CD4-positive, CD25-positive, alpha-beta regulatory T cell (primary cell): ENCODE results near the gene SDF4. TPM values are rescaled to one million over a fixed set of nuclear protein-coding genes. Genes with fewer than 3 reads are reported as not detected.
"Not testable (repeated sequence)": the region's sequence is repeated elsewhere in the genome, so short reads cannot be mapped to it uniquely, and the experiment has no call there.

Source experiments
- ATAC-seq, 2 donors: fragments of 150-1000 bp; cut with Tn5 transposase; one replicate each; pipeline ENCODE4 v1.10.0; 2021; ENCODE audit warnings: low read depth in 2 of 2, moderate number of reproducible peaks in 2 of 2, moderate library complexity in 1 of 2
- DNase-seq, 3 donors: peaks; one replicate each; pipeline versions ENCODE4 v3.0.0 to v3.0.0-alpha.2; 2012 to 2022; ENCODE audit warnings: mixed read lengths in 1 of 3
- H3K27ac ChIP-seq: one replicate; pipeline ENCODE4 v1.7.0; 2013; ENCODE audit warnings: mild to moderate bottlenecking, low read length; ENCODE audit not compliant: insufficient read depth, poor library complexity, severe bottlenecking
- H3K27me3 ChIP-seq: one replicate; pipeline ENCODE4 v1.7.0; 2013; ENCODE audit warnings: low read length; ENCODE audit not compliant: control insufficient read depth, insufficient read depth
- H3K36me3 ChIP-seq: one replicate; pipeline ENCODE4 v1.7.0; 2013; ENCODE audit warnings: mild to moderate bottlenecking, low read length, moderate library complexity; ENCODE audit not compliant: control insufficient read depth, insufficient read depth
- H3K4me1 ChIP-seq: 2 replicates; pipeline ENCODE4 v1.7.0; 2013; ENCODE audit warnings: mild to moderate bottlenecking, low read length; ENCODE audit not compliant: insufficient read depth, control insufficient read depth, poor library complexity, severe bottlenecking
- H3K4me3 ChIP-seq: one replicate; pipeline ENCODE4 v1.7.0; 2013; ENCODE audit warnings: low read depth, mild to moderate bottlenecking, low read length, moderate library complexity
- H3K9me3 ChIP-seq, 2 experiments: 1 replicate in 1 of 2; 2 replicates in 1 of 2; pipeline ENCODE4 v1.7.0; 2013; ENCODE audit warnings: low read length in 2 of 2, mild to moderate bottlenecking in 1 of 2, moderate library complexity in 1 of 2; ENCODE audit not compliant: control insufficient read depth in 2 of 2
- H3K27ac Mint-ChIP-seq, 3 donors: one replicate each; pipeline ENCODE4 v1.8.0; 2020 to 2022; ENCODE audit warnings: mild to moderate bottlenecking in 3 of 3, mixed read lengths in 3 of 3, moderate library complexity in 2 of 3
- H3K27me3 Mint-ChIP-seq: one replicate; pipeline ENCODE4 v1.8.0; 2022; ENCODE audit warnings: mild to moderate bottlenecking, mixed read lengths
- H3K36me3 Mint-ChIP-seq: one replicate; pipeline ENCODE4 v1.8.0; 2020; ENCODE audit warnings: mixed read lengths
- H3K4me1 Mint-ChIP-seq, 4 donors: one replicate each; pipeline ENCODE4 v1.8.0; 2020 to 2022; ENCODE audit warnings: mixed read lengths in 4 of 4, mild to moderate bottlenecking in 1 of 4
- H3K4me3 Mint-ChIP-seq, 4 donors: one replicate each; pipeline ENCODE4 v1.8.0; 2020 to 2022; ENCODE audit warnings: mild to moderate bottlenecking in 4 of 4, mixed read lengths in 4 of 4, moderate library complexity in 3 of 4
- H3K9me3 Mint-ChIP-seq, 7 donors: one replicate each; pipeline ENCODE4 v1.8.0; 2020 to 2022; ENCODE audit warnings: mixed read lengths in 7 of 7, mild to moderate bottlenecking in 3 of 7, moderate library complexity in 2 of 7
- polyA plus RNA-seq, 4 donors: library from polyadenylated mRNA; unstranded; fragments of 300-500 nt; fragmentation: Illumina TruSeq; gene quantifications; one replicate each; pipeline ENCODE4 v1.2.3, GENCODE V29; 2021
- total RNA-seq: library from RNA; stranded (reverse); gene quantifications from one replicate; pipeline ENCODE4 v1.2.3, GENCODE V29; 2022

SDF4 gene
- total and polyA plus RNA-seq, 5 donors from 2014 or later = 70.3 to 165 (median 103) TPM

DNA sequence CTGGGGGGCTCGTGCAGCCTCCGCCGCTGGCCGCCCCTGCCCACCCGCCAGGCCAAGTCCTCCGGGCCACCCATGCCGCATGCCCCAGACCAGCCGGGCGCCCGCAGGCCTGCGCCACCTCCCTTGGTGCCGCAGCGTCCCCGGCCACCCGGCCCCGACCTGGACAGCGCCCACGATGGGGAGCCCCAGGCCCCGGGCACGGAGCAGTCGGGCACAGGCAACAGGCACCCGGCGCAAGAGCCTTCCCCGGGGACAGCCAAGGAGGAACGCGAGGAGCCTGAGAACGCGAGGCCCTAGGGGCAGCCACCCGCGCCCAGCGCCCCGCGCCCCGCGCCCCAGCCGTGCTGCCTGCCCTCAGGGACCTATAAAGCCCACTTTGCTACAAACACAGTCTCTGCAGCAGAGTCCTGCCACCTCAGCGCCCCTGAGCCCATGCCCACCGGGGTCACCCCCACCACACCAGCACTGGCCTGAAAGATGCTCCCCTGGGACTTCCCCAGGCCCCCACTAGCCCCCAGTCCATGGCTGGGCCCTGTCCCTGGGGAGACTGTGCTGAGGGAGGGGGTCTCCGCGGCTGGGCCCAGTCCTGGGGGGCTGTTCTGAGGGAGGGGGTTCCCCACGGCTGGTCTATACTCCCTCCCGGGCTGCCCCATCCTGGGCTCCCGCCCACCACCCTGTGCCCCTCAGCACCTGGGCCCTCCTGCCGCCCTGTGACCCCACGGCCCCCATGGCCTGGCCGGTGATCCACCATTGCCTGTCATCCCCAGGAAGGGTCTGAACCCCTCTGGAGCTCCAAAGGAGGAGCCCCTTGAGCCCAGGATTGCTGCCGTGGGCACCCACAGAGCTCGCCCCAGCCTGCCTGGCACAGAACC lies 34.0 kb downstream of the SDF4 start:
- no peak overlapping the region for H3K27ac Mint-ChIP-seq

DNA sequence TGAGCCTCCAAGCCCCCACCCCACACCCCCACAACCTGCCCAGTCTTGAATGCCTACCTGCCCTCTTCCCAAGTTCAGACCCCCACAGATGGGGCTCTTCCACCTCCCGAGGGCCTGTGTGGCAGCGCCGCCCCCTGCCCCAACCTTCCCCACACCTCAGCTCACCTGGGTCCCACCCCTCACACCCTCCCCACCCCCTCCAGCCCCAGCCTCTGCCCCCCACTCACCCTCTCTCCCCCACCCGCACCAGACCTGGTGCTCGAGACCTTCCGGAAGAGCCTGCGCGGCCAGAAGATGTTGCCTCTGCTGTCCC lies 34.7 kb downstream of the SDF4 start:
- Histone ChIP-seq H3K27me3 (no peaks in the 10 kb centered on the region), H3K4me3 (no peak overlapping the region), H3K36me3 (no peaks in the 10 kb centered on the region), H3K27ac (no peak overlapping the region), H3K9me3 (no peaks in the 10 kb centered on the region), H3K4me1 (peaks cover 10% of the 10 kb centered on the region)
- H3K36me3 Mint-ChIP-seq = no peaks in the 10 kb centered on the region
- peak overlapping the region in 1 of 4 donors; percentile 16 for H3K4me3 Mint-ChIP-seq
- H3K4me1 Mint-ChIP-seq = peaks cover 0 to 8% (median 1%) of the 10 kb centered on the region in 4 donors
- H3K27me3 Mint-ChIP-seq = peaks cover under 1% of the 10 kb centered on the region
- ATAC-seq = no peak
- H3K27ac Mint-ChIP-seq = no peak overlapping the region
- no peak for DNase-seq
- H3K9me3 Mint-ChIP-seq = peaks cover 0 to 6% (median under 1%) of the 10 kb centered on the region in 7 donors

More for the DNA sequence above, 34.0 kb downstream of the SDF4 start:
- Histone ChIP-seq H3K27ac (no peak overlapping the region), H3K27me3 (no peaks in the 10 kb centered on the region), H3K9me3 (no peaks in the 10 kb centered on the region), H3K4me1 (peaks cover 10% of the 10 kb centered on the region), H3K4me3 (no peak overlapping the region), H3K36me3 (no peaks in the 10 kb centered on the region)
- no peak for ATAC-seq
- H3K4me3 Mint-ChIP-seq = no peak overlapping the region
- H3K27me3 Mint-ChIP-seq = no peaks in the 10 kb centered on the region
- H3K36me3 Mint-ChIP-seq = no peaks in the 10 kb centered on the region
- no peak for DNase-seq
- peaks cover 0 to 8% (median 1%) of the 10 kb centered on the region in 4 donors for H3K4me1 Mint-ChIP-seq
- peaks cover 0 to 5% (median 0%) of the 10 kb centered on the region in 7 donors for H3K9me3 Mint-ChIP-seq

DNA sequence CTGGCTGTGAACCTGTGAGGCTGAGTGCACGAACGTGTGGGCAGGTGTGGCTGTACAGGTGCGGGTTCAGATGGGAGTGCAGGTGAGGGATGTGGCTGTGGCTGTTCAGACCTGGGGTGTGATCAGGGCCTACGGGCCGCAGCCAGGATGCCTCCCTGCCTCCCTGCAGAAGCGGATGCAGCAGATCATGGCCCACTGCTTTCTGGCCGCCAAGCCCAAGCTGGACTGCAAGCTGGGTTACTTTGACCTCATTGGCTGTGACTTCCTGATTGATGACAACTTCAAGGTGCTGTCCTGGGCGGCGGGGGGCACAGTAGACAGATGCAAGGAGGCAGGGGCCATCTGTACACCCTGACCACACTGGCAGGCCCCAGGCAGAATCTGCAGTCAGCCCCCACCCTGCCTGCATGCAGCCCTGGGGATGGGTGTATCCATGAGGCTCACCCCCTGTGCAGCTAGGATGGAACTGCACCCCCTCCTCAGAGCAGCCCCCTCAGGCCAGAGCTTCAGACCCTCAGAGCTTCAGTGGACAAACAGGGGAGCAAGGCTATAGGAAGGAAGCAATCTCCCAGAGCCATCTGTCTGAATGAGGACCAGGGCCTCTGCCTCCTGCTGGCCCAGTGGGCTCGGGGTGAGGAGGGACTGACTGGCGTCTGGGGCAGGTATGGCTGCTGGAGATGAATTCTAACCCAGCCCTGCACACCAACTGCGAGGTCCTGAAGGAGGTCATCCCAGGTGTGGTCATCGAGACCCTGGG lies 35.2 kb downstream of the SDF4 start:
- Mint-ChIP-seq H3K27ac (no peak overlapping the region), H3K4me1 (peaks cover 0 to 8% (median 1%) of the 10 kb centered on the region in 4 donors), H3K4me3 (peak overlapping the region in 1 of 4 donors; percentile 16), H3K36me3 (no peaks in the 10 kb centered on the region), H3K9me3 (peaks cover 0 to 10% (median 5%) of the 10 kb centered on the region in 7 donors), H3K27me3 (peaks cover 4% of the 10 kb centered on the region)
- no peak overlapping the region for H3K4me3 ChIP-seq
- no peaks in the 10 kb centered on the region for H3K27me3 ChIP-seq
- no peak for ATAC-seq
- H3K4me1 ChIP-seq = peaks cover 10% of the 10 kb centered on the region
- no peaks in the 10 kb centered on the region for H3K36me3 ChIP-seq
- H3K27ac ChIP-seq = no peak overlapping the region
- no peaks in the 10 kb centered on the region for H3K9me3 ChIP-seq
- DNase-seq = no peak

DNA sequence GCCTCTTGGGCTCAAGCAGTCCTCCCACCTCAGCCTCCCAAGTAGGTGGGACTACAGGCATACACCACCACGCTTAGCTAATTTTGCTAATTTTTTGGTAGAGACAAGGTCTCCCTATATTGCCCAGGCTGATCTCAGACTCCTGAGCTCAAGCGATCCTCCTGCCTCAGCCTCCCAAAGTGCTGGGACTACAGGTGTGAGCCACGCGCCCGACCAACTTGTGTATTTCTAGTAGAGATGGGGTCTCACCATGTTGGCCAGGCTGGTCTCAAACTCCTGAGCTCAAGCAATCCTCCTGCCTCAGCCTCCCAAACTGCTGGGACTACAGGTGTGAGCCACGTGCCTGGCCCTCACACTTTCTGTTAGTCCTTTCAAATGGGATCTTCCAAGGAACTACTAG lies 36.1 kb downstream of the SDF4 start:
- not testable (repeated sequence) for H3K27ac Mint-ChIP-seq, H3K4me3 Mint-ChIP-seq, H3K4me1 Mint-ChIP-seq, H3K36me3 ChIP-seq, H3K4me3 ChIP-seq, ATAC-seq, H3K27ac ChIP-seq, H3K27me3 ChIP-seq, DNase-seq, H3K4me1 ChIP-seq, H3K9me3 ChIP-seq, H3K27me3 Mint-ChIP-seq, H3K36me3 Mint-ChIP-seq
- H3K9me3 Mint-ChIP-seq = peaks cover 0 to 10% (median 5%) of the 10 kb centered on the region in 7 donors

DNA sequence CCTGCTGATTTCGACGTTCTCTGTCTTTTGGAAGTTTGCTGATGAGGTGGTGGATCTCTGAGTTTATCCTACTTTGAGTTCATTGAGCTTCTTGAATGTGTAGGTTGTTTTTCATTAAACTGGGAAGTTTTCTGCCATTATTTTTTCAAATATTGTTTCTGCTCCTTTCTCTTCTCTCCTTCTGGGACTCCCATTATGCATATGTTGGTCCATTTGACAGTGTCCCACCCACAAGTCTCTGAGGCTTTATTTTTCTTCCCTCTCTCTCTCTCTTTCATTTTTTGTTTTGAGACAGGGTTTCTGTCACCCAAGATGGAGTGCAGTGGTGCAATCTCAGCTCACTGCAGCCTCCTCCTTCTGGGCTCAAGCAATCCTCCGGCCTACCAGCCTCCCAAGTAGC lies 37.1 kb downstream of the SDF4 start:
- Mint-ChIP-seq H3K4me3 (peak overlapping the region in 1 of 4 donors; percentile 38), H3K36me3 (no peaks in the 10 kb centered on the region), H3K27ac (no peak overlapping the region), H3K27me3 (peaks cover 4% of the 10 kb centered on the region), H3K9me3 (peaks cover 0 to 10% (median 5%) of the 10 kb centered on the region in 7 donors), H3K4me1 (peaks cover 0 to 2% (median 0%) of the 10 kb centered on the region in 4 donors)
- Histone ChIP-seq H3K27me3 (no peaks in the 10 kb centered on the region), H3K4me1 (no peaks in the 10 kb centered on the region), H3K27ac (no peak overlapping the region), H3K36me3 (no peaks in the 10 kb centered on the region), H3K9me3 (no peaks in the 10 kb centered on the region), H3K4me3 (no peak overlapping the region)
- ATAC-seq (no peak), DNase-seq (no peak)

DNA sequence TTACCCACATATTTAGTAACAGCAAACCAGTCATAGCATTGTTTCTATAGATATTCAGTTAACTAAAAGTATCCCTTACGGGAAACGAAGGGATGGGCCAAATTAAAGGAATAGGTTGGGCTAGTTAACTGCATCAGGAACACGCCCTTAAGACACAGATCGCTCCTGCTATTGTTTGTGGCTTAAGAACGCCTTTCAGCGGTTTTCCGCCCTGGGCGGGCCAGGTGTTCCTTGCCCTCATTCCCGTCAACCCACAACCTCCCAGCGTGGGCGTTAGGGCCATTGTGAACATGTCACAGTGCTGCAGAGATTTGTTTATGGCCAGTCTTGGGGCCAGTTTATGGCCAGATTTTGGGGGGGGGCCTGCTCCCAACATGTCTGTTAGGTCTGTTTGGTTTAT lies 40.1 kb downstream of the SDF4 start:
- Mint-ChIP-seq H3K36me3 (no peaks in the 10 kb centered on the region), H3K27ac (no peak overlapping the region), H3K9me3 (peaks cover 0 to 10% (median 5%) of the 10 kb centered on the region in 7 donors), H3K4me1 (peaks cover 0 to 6% (median 0%) of the 10 kb centered on the region in 4 donors), H3K4me3 (no peak overlapping the region), H3K27me3 (peaks cover 4% of the 10 kb centered on the region)
- no peaks in the 10 kb centered on the region for H3K4me1 ChIP-seq
- no peaks in the 10 kb centered on the region for H3K27me3 ChIP-seq
- H3K9me3 ChIP-seq = no peaks in the 10 kb centered on the region
- no peak for DNase-seq
- no peak for ATAC-seq
- no peaks in the 10 kb centered on the region for H3K36me3 ChIP-seq
- no peak overlapping the region for H3K27ac ChIP-seq
- no peak overlapping the region for H3K4me3 ChIP-seq

DNA sequence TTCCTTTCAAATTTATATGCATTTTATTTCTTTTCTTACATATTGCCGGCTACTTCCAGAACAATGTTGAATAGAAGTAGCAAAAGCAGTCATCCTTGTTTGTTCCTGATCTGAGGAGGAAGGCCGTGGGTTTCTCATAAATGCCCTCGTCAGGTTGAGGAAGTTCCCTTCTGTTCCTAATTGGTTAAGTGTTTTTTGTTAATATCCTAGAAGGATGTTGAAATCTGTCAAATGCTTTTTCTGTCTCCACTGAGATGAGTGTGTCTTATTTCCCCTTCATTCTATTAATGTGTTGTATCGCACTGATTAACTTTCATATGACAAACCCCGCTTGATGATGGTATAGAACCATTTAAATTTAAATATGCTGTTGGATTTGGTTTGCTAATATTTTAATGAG lies 42.7 kb downstream of the SDF4 start:
- H3K9me3 Mint-ChIP-seq = peaks cover 0 to 6% (median 3%) of the 10 kb centered on the region in 7 donors
- no peaks in the 10 kb centered on the region for H3K36me3 ChIP-seq

More for the DNA sequence above, 42.7 kb downstream of the SDF4 start:
- H3K27me3 Mint-ChIP-seq = peaks cover 11% of the 10 kb centered on the region
- no peaks in the 10 kb centered on the region for H3K36me3 Mint-ChIP-seq
- no peak for DNase-seq
- Histone ChIP-seq H3K9me3 (no peaks in the 10 kb centered on the region), H3K27me3 (no peaks in the 10 kb centered on the region), H3K4me3 (no peak overlapping the region), H3K27ac (no peak overlapping the region), H3K4me1 (no peaks in the 10 kb centered on the region)
- H3K27ac Mint-ChIP-seq = peak overlapping the region in 1 of 3 donors; percentile 78
- no peak for ATAC-seq
- H3K4me3 Mint-ChIP-seq = no peak overlapping the region
- H3K4me1 Mint-ChIP-seq = peaks cover 0 to 6% (median 0%) of the 10 kb centered on the region in 4 donors
